ENCODE results near the gene PRR5L.

Gene PRR5L

DNA sequence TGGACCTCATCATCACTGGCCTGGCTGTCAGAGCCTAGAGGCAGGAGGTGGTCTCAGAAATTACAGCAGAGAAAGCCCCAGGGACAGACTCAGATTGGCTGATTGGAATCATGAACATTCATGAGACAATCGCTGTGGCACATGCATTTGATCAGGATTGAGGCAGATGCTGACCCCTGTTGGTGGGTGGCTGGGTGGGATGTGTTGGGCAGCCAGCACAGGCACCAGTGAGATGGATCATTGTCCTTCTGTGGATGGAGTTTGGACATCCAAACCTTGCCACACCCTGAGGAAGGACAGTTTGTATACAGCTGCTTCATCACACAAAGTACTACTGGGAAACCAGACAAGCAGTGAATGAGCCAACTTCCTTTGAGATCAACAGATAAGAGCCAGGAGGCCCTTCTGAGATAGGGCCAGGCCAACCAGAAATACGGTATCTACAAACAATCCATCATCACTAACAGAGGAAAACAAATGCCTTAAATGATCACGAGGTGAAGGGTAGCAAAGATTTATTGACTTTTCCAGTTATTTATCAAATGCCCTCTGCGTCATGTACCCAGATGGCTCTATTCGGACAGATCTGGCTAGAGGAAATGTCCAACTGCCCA, 24.2 kb upstream of the PRR5L start:
- Histone ChIP-seq H3K9me3 (ENCODE audit: insufficient read depth, low read length) (no peaks in the 10 kb centered on the region), H3K36me3 (replicated peaks; ENCODE audit: low read depth, low read length) (no peaks in the 10 kb centered on the region), H3K27me3 (ENCODE audit: low read depth, low read length) (peaks cover 10% of the 10 kb centered on the region; the same call in 1 of the 2 replicates), H2AFZ (ENCODE audit: low read depth, low read length) (no peak overlapping the region), H3K4me3 (ENCODE audit: low read length) (no peak overlapping the region), H3K27ac (ENCODE audit: low read length) (no peak overlapping the region), H3K4me2 (ENCODE audit: low read length) (no peak overlapping the region), H3K79me2 (ENCODE audit: low read length) (no peaks in the 10 kb centered on the region), H3K4me1 (ENCODE audit: low read length) (no peaks in the 10 kb centered on the region), H3K9ac (ENCODE audit: low read length) (no peak overlapping the region), H4K20me1 (ENCODE audit: insufficient read depth, low read length) (no peaks in the 10 kb centered on the region)
- TF ChIP-seq EZH2phosphoT487 (IDR thresholded peaks at IDR 0.05; ENCODE audit: low read depth), result no peak
- TF ChIP-seq, protein P1, sequence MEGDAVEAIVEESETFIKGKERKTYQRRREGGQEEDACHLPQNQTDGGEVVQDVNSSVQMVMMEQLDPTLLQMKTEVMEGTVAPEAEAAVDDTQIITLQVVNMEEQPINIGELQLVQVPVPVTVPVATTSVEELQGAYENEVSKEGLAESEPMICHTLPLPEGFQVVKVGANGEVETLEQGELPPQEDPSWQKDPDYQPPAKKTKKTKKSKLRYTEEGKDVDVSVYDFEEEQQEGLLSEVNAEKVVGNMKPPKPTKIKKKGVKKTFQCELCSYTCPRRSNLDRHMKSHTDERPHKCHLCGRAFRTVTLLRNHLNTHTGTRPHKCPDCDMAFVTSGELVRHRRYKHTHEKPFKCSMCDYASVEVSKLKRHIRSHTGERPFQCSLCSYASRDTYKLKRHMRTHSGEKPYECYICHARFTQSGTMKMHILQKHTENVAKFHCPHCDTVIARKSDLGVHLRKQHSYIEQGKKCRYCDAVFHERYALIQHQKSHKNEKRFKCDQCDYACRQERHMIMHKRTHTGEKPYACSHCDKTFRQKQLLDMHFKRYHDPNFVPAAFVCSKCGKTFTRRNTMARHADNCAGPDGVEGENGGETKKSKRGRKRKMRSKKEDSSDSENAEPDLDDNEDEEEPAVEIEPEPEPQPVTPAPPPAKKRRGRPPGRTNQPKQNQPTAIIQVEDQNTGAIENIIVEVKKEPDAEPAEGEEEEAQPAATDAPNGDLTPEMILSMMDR (IDR thresholded peaks at IDR 0.05; ENCODE audit: low read depth, low read length), result no peak

DNA sequence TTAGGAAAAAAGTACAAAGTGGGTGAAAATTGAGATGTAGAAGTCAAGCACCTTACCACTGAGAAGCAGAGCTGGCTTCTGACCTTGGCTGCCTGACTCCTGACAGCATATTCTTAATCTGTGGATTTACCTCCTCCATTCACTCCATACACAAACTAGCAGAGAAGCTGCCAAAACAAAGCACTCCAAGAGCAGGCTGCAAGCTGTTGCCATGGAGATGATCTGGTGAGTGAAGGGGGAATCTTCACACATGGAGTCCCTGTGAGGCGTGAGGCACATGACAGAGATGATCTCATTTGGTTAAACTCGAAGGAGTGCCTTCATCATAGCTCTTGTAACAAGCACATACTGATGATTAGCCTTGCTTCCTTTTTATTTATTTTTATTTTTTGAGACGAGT, 23.0 kb upstream of the PRR5L start:
- TF ChIP-seq EZH2phosphoT487 (IDR thresholded peaks at IDR 0.05; ENCODE audit: low read depth), result no peak
- TF ChIP-seq, protein P1 (IDR thresholded peaks at IDR 0.05; ENCODE audit: low read depth, low read length), result no peak
- no peaks in the 10 kb centered on the region for H3K36me3 ChIP-seq (replicated peaks; ENCODE audit: low read depth, low read length)

DNA sequence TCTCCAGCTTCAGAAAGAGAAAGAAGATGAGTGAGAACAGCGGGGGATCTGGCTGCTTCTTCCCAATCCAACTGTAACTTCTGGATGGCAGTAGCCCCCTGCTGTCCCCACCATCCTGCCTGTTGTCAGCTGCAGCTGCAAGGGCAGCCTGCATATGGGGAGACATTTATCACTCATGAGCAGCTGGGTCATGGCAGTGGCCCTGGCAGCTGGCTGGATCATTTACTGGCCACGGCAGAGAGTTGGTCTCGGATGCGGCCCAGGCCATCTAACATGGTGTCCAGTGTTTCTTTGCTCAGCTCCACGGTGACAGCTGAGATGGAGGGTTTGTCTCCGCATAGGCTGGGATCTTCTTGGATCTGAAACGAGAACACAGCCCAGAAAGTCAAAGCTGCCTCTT, 21.7 kb upstream of the PRR5L start:
- H3K4me2 ChIP-seq (ENCODE audit: low read length), result no peak overlapping the region
- no peaks in the 10 kb centered on the region for H3K36me3 ChIP-seq (replicated peaks; ENCODE audit: low read depth, low read length)
- H3K9ac ChIP-seq (ENCODE audit: low read length), result no peak overlapping the region
- no peak overlapping the region for H2AFZ ChIP-seq (ENCODE audit: low read depth, low read length)
- H3K27me3 ChIP-seq (ENCODE audit: low read depth, low read length), result no peaks in the 10 kb centered on the region
- H3K27ac ChIP-seq (ENCODE audit: low read length), result no peak overlapping the region
- H3K79me2 ChIP-seq (ENCODE audit: low read length), result no peaks in the 10 kb centered on the region
- no peak overlapping the region for H3K4me3 ChIP-seq (ENCODE audit: low read length)
- no peak for TF ChIP-seq EZH2phosphoT487 (IDR thresholded peaks at IDR 0.05; ENCODE audit: low read depth)
- TF ChIP-seq, protein P1 (IDR thresholded peaks at IDR 0.05; ENCODE audit: low read depth, low read length), result no peak
- H3K4me1 ChIP-seq (ENCODE audit: low read length), result no peaks in the 10 kb centered on the region
- H3K9me3 ChIP-seq (ENCODE audit: insufficient read depth, low read length), result no peaks in the 10 kb centered on the region
- no peaks in the 10 kb centered on the region for H4K20me1 ChIP-seq (ENCODE audit: insufficient read depth, low read length)

More for the DNA sequence above, 23.0 kb upstream of the PRR5L start:
- Histone ChIP-seq H2AFZ (ENCODE audit: low read depth, low read length) (no peak overlapping the region), H3K79me2 (ENCODE audit: low read length) (no peaks in the 10 kb centered on the region), H3K27ac (ENCODE audit: low read length) (no peak overlapping the region), H4K20me1 (ENCODE audit: insufficient read depth, low read length) (no peaks in the 10 kb centered on the region), H3K4me3 (ENCODE audit: low read length) (no peak overlapping the region), H3K9ac (ENCODE audit: low read length) (no peak overlapping the region), H3K4me2 (ENCODE audit: low read length) (no peak overlapping the region), H3K27me3 (ENCODE audit: low read depth, low read length) (peaks cover 2% of the 10 kb centered on the region; the same call in 1 of the 2 replicates), H3K4me1 (ENCODE audit: low read length) (no peaks in the 10 kb centered on the region), H3K9me3 (ENCODE audit: insufficient read depth, low read length) (no peaks in the 10 kb centered on the region)

DNA sequence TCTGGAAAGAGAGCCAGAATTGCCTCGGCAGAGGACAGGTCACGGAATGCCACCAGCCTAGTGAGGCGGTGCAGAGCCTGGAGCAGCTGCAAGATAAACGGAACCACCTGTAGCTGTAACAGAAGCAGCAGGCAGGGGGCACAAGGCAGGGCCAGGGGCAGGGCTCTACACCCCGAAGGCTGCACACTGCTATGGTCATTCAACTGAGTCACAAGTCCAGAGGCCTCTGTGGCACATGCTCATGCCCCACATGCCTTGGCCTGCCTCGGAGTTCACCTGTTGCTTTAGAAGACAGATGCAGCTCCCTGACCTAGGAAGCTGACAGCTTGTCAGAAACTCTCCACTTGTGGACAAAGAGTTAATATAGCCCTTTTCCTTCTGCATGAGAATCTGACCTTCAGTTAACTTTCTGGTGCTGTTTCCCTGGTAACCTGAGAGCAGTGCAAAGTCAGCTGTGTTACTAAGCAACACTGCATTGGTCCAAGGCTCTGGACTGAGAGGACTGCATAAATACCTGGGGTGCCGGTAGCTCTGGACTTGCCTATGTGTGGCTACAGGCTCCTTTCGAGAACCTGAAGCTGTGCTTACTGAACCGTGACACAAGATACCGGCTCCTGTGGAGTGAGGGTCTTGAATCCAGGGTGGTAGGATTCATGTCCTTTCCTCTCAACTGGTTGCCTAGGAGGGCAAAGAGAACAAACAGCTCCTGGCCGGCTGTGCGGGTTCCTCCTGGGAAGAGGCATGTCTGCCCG, 17.4 kb upstream of the PRR5L start:
- H3K9me3 ChIP-seq (ENCODE audit: insufficient read depth, low read length), result no peaks in the 10 kb centered on the region
- no peak overlapping the region for H3K9ac ChIP-seq (ENCODE audit: low read length)
- H3K79me2 ChIP-seq (ENCODE audit: low read length), result no peaks in the 10 kb centered on the region
- H3K27me3 ChIP-seq (ENCODE audit: low read depth, low read length), result no peaks in the 10 kb centered on the region
- H2AFZ ChIP-seq (ENCODE audit: low read depth, low read length), result no peak overlapping the region
- no peaks in the 10 kb centered on the region for H3K36me3 ChIP-seq (replicated peaks; ENCODE audit: low read depth, low read length)
- H3K4me2 ChIP-seq (ENCODE audit: low read length), result no peak overlapping the region
- H3K4me1 ChIP-seq (ENCODE audit: low read length), result no peaks in the 10 kb centered on the region
- no peak overlapping the region for H3K27ac ChIP-seq (ENCODE audit: low read length)
- no peaks in the 10 kb centered on the region for H4K20me1 ChIP-seq (ENCODE audit: insufficient read depth, low read length)
- TF ChIP-seq, protein P1 (IDR thresholded peaks at IDR 0.05; ENCODE audit: low read depth, low read length), result no peak
- TF ChIP-seq EZH2phosphoT487 (IDR thresholded peaks at IDR 0.05; ENCODE audit: low read depth), result no peak
- H3K4me3 ChIP-seq (ENCODE audit: low read length), result no peak overlapping the region
